ENCODE measurements around the gene FLT1.

The FLT1 gene

DNA sequence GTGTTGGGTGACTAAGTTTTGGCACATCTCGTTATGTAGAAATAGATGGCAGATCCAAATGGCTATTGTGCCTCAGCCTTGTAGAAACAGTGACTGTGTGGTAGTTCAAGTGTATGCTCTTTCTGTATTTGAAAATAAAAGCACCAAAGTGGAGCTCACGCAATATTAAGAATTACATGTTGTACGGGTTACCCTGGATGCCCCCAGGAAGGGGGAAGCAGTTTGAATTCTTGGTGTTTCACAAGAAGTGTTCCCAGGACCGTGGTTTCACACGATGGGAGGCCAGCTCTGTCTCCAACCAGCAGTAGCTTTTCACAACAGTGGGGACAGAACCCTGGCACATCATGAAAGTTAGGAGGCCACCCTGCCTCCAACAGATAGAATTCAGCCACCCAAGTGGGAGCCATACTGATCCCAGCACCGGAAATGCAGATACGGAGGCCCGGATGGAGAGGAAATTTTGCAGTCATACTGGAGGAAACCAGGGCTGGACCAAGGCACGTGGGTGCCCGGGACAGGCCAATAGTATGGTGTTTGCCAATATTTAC, 8.9 kb downstream of the FLT1 start:
- DNase-seq (ENCODE audit: low read depth in 2 of 3, low spot score in 1 of 3) = no peak

- no peak for DNase-seq (ENCODE audit: low read depth in 2 of 3, low spot score in 1 of 3)
Measured at GRCh38 chr13:28485551-28485950, 9.4 kb downstream of the FLT1 start.

DNA sequence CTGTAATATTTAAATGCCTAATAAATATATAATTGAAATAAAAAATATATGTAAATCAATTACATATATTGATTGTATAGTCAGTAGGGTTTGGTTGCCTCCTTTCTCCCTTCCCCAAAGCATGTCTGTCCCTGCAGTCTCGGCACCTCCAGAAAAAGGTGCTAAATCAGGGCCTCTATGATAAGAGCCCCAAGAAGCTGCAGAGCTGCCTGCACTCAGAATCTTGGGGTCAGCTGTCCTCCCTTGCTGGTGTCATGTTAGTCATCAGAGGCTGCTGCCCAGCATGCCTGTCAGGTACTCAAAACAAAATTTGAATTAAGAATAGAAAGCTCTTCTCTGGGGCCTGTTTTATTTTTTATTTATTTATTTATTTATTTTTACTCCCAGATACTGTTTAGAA, 9.8 kb downstream of the FLT1 start:
- no peak for DNase-seq (ENCODE audit: low read depth in 2 of 3, low spot score in 1 of 3)

- no peak for DNase-seq (ENCODE audit: low read depth in 2 of 3, low spot score in 1 of 3)
Measured at GRCh38 chr13:28483313-28483931, 11.5 kb downstream of the FLT1 start.

DNA sequence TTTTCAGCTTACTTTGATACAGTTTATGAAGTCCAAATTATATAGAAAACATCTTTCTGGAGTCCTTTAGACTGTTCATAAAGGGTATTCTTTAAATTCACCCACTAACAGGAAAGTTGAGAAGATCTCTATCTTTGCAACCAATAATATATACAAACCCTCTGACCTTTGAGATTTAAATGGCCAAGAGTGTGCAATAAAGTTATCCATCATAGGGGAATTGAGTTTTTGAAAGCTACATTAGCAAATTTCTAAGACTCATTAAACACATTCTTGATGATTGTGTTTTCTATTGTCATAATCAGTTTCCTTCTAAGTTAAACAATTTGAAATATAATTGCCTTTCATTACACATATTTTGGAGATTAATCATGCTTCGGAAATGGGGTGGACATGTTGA, 15.9 kb downstream of the FLT1 start:
- no peak for DNase-seq (ENCODE audit: low read depth in 2 of 3, low spot score in 1 of 3)

GRCh38 chr13:28478127-28478526, 16.8 kb downstream of the FLT1 start:
- DNase-seq (ENCODE audit: low read depth in 2 of 3, low spot score in 1 of 3) = no peak

DNA sequence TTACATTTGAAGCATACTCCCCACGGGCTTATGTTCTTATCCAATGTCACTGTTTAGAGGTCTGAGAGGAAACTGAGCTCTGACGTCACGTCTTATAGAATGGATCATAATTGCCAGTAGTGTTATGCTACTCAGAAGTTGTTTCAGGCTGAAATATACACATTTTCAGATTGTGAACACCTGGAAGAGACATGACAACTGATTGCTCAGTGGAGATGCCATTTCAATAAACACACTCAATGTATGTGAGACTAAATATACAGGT, 17.3 kb downstream of the FLT1 start:
- DNase-seq (ENCODE audit: low read depth in 2 of 3, low spot score in 1 of 3) = no peak

DNA sequence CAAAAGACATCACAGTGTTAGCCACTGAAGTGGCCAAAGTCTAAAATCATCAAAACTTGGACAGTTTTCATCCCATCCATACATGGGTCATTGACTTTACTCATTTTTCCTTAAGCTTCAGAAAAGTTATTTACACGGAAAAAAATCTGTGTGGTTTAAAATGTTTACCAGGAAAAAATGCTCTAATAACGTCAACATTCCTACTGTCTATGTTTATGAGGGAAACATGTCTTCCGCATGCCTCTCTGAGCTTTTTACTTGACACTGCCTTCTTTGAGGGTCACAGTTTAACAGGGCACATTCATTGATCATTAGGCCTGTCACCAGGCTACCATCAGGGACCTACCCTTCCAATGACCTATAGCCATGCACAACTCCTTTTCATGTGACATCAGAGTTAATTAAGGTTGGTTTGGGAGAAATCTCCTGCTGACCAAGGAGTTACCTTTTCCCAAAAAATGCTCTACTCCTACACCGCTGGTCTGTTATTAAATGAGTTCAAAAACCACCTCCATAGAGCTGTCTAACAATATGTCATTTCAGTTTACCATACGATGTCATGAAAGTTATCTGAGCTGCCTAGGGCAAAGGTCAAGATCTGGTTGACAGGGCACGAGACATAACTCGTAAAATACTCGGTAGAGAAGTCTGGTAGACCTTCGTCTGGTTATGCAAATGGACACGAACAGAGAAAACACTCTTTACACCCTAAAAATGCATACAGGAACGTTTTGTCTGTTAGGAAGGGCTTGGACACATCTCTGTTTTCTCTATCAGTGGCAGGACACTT, 17.8 kb downstream of the FLT1 start:
- DNase-seq (ENCODE audit: low read depth in 2 of 3, low spot score in 1 of 3) = no peak

DNA sequence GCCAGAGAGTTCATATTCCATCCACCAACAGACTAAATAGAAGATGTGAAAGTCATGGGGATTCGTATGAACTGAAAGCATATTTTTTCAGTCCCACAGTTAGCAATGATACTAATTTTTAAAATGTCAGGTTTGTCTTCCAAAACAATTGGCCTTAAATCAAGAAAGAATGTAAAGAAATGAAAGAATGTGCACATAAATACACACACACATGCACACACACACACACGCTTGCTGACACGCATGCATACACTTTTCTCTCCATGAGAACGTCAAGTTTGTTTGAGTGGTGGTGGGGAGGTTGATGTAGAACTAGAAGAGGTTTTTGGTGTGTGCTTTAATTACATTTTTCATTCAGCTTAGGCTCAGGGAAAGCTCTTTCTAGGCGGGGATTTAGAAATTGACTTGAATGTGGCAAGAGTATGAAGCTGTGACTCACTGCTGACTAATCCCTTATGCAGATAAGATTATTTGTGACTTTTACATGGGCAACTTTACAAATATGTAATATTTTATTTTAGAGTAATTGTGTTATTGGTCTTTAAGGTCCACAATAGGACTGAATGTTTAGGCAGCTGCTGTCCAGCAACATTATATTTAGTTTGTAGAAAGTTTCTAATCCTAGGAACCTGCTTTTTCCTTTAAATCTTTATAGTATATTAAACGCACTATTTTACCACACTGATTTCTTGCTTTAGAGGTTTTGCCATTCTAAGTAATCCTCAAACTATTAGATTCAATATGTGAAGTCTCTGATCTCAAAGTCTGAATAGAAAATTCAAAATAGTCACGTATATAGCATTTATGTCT, 18.8 kb downstream of the FLT1 start:
- no peak for DNase-seq (ENCODE audit: low read depth in 2 of 3, low spot score in 1 of 3)

DNA sequence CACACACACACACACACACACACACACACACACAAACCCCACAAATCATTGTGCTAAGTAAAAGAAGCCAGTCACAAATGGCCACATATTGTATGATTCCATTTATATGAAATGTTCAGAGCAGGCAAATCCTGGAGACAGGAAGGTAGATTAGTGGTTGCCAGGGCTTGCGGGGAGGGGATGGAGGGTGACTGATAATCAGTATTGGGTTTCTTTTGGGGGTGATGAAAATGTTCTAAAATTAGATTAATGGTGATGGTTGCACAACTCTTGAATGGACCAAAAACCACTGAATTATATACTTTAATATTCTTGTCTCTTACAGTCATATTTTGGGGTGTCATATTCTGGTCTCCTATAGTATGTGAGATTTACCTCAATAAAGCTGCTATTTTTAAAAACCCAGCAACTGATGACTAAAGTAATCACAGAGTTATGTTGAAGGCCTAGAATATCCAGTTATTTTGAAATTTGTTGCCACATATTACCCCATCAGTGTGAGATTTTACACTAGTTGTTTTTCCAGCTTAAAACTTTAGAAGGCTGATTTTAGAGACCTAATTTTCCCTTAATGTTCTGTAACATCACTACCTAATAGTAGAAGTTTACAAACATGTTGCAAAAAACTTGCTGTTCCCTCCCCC, 20.3 kb downstream of the FLT1 start:
- no peak for DNase-seq (ENCODE audit: low read depth in 2 of 3, low spot score in 1 of 3)

DNA sequence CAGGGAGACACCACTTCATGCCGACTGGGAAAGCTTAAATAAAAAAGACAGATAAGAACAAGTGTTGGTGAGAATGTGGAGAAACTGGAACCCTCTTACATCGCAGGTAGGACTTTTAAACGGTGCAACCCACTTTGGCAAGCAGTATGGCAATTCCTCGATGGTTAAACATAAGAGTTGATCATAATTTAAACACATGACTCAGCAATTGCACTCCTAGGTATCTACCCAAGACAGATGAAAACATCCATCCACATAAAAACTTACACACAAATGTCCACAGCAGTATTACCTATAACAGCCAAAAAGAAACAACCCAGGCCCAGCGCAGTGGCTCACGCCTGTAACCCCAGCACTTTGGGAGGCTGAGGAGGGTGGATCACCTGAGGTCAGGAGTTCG, 21.9 kb downstream of the FLT1 start:
- no peak for DNase-seq (ENCODE audit: low read depth in 2 of 3, low spot score in 1 of 3)

DNA sequence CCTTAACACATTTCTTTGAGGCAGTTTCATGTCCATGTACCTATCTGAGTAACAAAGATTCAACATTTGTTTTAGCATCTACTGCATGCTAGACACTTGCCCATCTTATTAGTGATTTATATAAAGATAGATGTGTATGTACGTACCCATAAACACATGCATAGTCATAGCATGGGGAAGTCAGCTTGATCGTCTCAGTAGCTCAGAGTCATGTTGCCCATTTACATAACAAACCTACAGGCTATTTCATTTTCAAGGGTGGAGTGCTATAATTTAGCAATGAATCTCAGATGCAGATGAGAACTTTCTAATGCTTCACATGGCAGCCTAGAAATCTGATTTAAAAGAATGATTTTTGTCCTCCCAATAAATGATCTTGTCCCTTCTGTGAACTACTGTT, 23.5 kb downstream of the FLT1 start:
- DNase-seq (ENCODE audit: low read depth in 2 of 3, low spot score in 1 of 3) = no peak

- DNase-seq (ENCODE audit: low read depth in 2 of 3, low spot score in 1 of 3) = no peak
Measured at GRCh38 chr13:28470296-28470695, 24.6 kb downstream of the FLT1 start.

GRCh38 chr13:28469316-28469715, 25.6 kb downstream of the FLT1 start:
- no peak for DNase-seq (ENCODE audit: low read depth in 2 of 3, low spot score in 1 of 3)

- DNase-seq (ENCODE audit: low read depth in 2 of 3, low spot score in 1 of 3) = no peak
Measured at GRCh38 chr13:28468023-28468915, 26.7 kb downstream of the FLT1 start.

- DNase-seq (ENCODE audit: low read depth in 2 of 3, low spot score in 1 of 3) = no peak
Measured at GRCh38 chr13:28467034-28467433, 27.9 kb downstream of the FLT1 start.

DNA sequence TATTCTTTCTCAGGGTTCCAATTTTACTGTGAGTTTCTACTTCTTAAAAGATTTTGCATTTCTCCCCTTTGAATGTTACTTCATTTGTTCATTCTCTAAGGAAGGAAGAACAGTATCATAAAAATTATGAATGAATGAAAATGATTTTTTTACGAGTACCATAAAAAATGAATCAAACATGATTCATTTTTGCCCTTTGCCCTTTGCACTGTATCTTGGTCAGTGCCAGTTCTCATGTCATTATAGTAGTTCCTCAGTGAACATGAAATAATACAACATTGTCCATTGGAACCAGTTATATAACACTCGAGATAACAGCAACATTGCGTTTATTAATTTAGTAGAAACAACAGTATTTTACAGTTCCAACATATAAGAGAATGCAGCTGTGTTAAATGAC, 28.8 kb downstream of the FLT1 start:
- no peak for DNase-seq (ENCODE audit: low read depth in 2 of 3, low spot score in 1 of 3)

DNA sequence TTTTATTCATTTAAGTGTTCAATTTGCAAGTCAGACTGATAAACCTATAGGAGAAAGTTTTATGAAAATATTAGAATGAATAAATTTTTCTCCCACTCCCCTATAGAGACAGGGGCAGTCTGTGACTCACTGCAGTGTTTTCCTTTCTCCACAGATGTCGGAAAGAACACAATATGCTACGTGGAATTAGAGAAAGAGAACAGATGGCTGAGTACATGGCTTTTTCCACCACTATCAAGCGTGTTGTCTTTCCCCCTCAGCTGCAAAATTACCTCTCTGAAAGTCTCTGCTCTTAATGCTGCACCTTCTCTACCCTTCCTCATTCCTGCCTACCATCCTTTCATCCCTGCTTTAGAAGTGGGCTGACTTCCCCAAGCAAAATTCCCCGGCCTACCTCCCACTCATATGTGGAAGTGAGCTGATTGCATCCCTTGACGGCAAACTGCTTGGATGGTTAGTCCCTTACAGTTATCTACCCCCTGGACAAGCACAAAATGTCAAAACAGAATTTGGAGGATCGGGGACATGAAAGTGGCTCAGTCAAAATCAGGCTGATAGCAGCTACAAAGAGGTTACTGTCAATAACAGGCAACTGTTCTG, 30.0 kb downstream of the FLT1 start:
- DNase-seq (ENCODE audit: low read depth in 2 of 3, low spot score in 1 of 3) = no peak

GRCh38 chr13:28463481-28463880, 31.4 kb downstream of the FLT1 start:
- no peak for DNase-seq (ENCODE audit: low read depth in 2 of 3, low spot score in 1 of 3)

- DNase-seq (ENCODE audit: low read depth in 2 of 3, low spot score in 1 of 3) = no peak
Measured at GRCh38 chr13:28459911-28460310, 35.0 kb downstream of the FLT1 start.

All from stimulated activated CD4-positive, alpha-beta T cell treated with anti-CD3 and anti-CD28 coated beads, Interleukin-12 subunit alpha, Interleukin-12 subunit beta, amount 100 ng/mL, for 48 hours (primary cell).